Trophoblast cell (in vitro differentiated cells and primary cell): ENCODE results near the gene PRKN.

Experiments
- DNase-seq, 2 donors: peaks; one replicate each; pipeline ENCODE4 v3.0.0-alpha.2; 2016
- H2AFZ ChIP-seq: 2 replicates; pipeline ENCODE4 v1.6.1; 2013; ENCODE audit warnings: low read length, moderate library complexity, mild to moderate bottlenecking; ENCODE audit not compliant: insufficient read depth, poor library complexity
- H2AK5ac ChIP-seq: 2 replicates; pipeline ENCODE4 v1.6.1; 2013; ENCODE audit warnings: mild to moderate bottlenecking, low read length
- H2BK120ac ChIP-seq: 2 replicates; pipeline ENCODE4 v1.6.1; 2013; ENCODE audit warnings: low read length, mild to moderate bottlenecking, moderate library complexity; ENCODE audit not compliant: insufficient read depth, poor library complexity
- H2BK12ac ChIP-seq: 2 replicates; pipeline ENCODE4 v1.6.1; 2013; ENCODE audit warnings: mild to moderate bottlenecking, low read length, moderate library complexity
- H2BK5ac ChIP-seq: 2 replicates; pipeline ENCODE4 v1.6.1; 2013; ENCODE audit warnings: low read length, low read depth, moderate library complexity, mild to moderate bottlenecking; ENCODE audit not compliant: poor library complexity
- H3K14ac ChIP-seq: 2 replicates; pipeline ENCODE4 v1.6.1; 2013; ENCODE audit warnings: mild to moderate bottlenecking, low read length
- H3K18ac ChIP-seq: 2 replicates; pipeline ENCODE4 v1.6.1; 2013; ENCODE audit warnings: mild to moderate bottlenecking, low read length
- H3K23ac ChIP-seq: 2 replicates; pipeline ENCODE4 v1.6.1; 2013; ENCODE audit warnings: low read length
- H3K27ac ChIP-seq: 2 replicates; pipeline ENCODE4 v1.5.1; 2013; ENCODE audit warnings: low read depth, mild to moderate bottlenecking, inconsistent platforms, low read length, moderate library complexity
- H3K27me3 ChIP-seq: 2 replicates; pipeline ENCODE4 v1.6.1; 2013; ENCODE audit warnings: inconsistent platforms, mild to moderate bottlenecking, low read length, moderate library complexity; ENCODE audit not compliant: insufficient read depth
- H3K36me3 ChIP-seq, 2 experiments: 1 replicate in 1 of 2; 2 replicates in 1 of 2; pipeline ENCODE4 v1.6.1; 2013; ENCODE audit warnings: low read length in 2 of 2, mild to moderate bottlenecking in 2 of 2, moderate library complexity in 1 of 2; ENCODE audit not compliant: insufficient read depth in 2 of 2, control insufficient read depth in 1 of 2
- H3K4ac ChIP-seq: 2 replicates; pipeline ENCODE4 v1.6.1; 2013; ENCODE audit warnings: low read depth, mild to moderate bottlenecking, low read length, moderate library complexity
- H3K4me1 ChIP-seq, 2 experiments: 1 replicate in 1 of 2; 2 replicates in 1 of 2; pipeline ENCODE4 v1.6.1; 2013; ENCODE audit warnings: low read length in 2 of 2, mild to moderate bottlenecking in 2 of 2, moderate library complexity in 1 of 2; ENCODE audit not compliant: insufficient read depth in 2 of 2, control insufficient read depth in 1 of 2
- H3K4me2 ChIP-seq: 2 replicates; pipeline ENCODE4 v1.6.1; 2013; ENCODE audit warnings: inconsistent platforms, mild to moderate bottlenecking, low read length, moderate library complexity
- H3K4me3 ChIP-seq: 2 replicates; pipeline ENCODE4 v1.5.1; 2013; ENCODE audit warnings: mild to moderate bottlenecking, low read depth, low read length, inconsistent platforms
- H3K79me1 ChIP-seq: one replicate; pipeline ENCODE4 v1.6.1; 2013; ENCODE audit warnings: low read length
- H3K79me2 ChIP-seq: 2 replicates; pipeline ENCODE4 v1.6.1; 2013; ENCODE audit warnings: low read length, mild to moderate bottlenecking; ENCODE audit not compliant: control insufficient read depth, insufficient read depth, poor library complexity
- H3K9ac ChIP-seq: 2 replicates; pipeline ENCODE4 v1.6.1; 2013; ENCODE audit warnings: mild to moderate bottlenecking, low read length
- H3K9me3 ChIP-seq: 2 replicates; pipeline ENCODE4 v1.6.1; 2013; ENCODE audit warnings: low read depth, mild to moderate bottlenecking, control low read depth, inconsistent platforms, low read length; ENCODE audit not compliant: insufficient read depth
- H4K12ac ChIP-seq: 2 replicates; pipeline ENCODE4 v1.6.1; 2013; ENCODE audit warnings: low read depth, mild to moderate bottlenecking, low read length, moderate library complexity
- H4K8ac ChIP-seq: 2 replicates; pipeline ENCODE4 v1.6.1; 2013; ENCODE audit warnings: low read depth, mild to moderate bottlenecking, low read length, moderate library complexity
- H4K91ac ChIP-seq: one replicate; pipeline ENCODE4 v1.6.1; 2013; ENCODE audit warnings: low read depth, mild to moderate bottlenecking, low read length, moderate library complexity
- WGBS: extraction: QIAGEN DNeasy Blood & Tissue Kit; methylation state at CpG from one replicate; pipeline ENCODE4 v1.1.7; 2013; ENCODE audit warnings: missing lambda C conversion rate; ENCODE audit not compliant: insufficient read length, insufficient coverage; ENCODE audit errors: extremely low coverage; 5-methylcytosine and 5-hydroxymethylcytosine counted together

Gene PRKN

GRCh38 chr6:161750686-161751085 lies 976.9 kb downstream of the PRKN start:
- Histone ChIP-seq H2BK120ac (no peak overlapping the region), H4K12ac (no peak overlapping the region), H3K79me1 (no peaks in the 10 kb centered on the region), H3K79me2 (no peaks in the 10 kb centered on the region), H2BK5ac (no peak overlapping the region), H3K9me3 (no peaks in the 10 kb centered on the region), H3K18ac (no peak overlapping the region), H2AK5ac (no peak overlapping the region), H3K4me1 (no peaks in the 10 kb centered on the region), H3K4me3 (no peak overlapping the region), H2BK12ac (no peak overlapping the region), H3K27me3 (no peaks in the 10 kb centered on the region), H4K8ac (no peak overlapping the region), H3K27ac (no peak overlapping the region), H2AFZ (no peak overlapping the region), H3K9ac (no peak overlapping the region), H3K4me2 (no peak overlapping the region), H4K91ac (no peak overlapping the region), H3K14ac (no peak overlapping the region), H3K36me3 (no peaks in the 10 kb centered on the region), H3K4ac (no peak overlapping the region), H3K23ac (no peak overlapping the region)
- DNase-seq: no peak
- WGBS: no CpG with 5 or more reads among the region's 3 CpGs

- no peak overlapping the region for H2AFZ ChIP-seq
- no peak overlapping the region for H2BK12ac ChIP-seq
- no peak overlapping the region for H3K4ac ChIP-seq
- H2AK5ac ChIP-seq: no peak overlapping the region
- H2BK120ac ChIP-seq: no peak overlapping the region
- H3K9me3 ChIP-seq: no peaks in the 10 kb centered on the region
- H3K14ac ChIP-seq: no peak overlapping the region
- H3K4me3 ChIP-seq: no peak overlapping the region
- no peaks in the 10 kb centered on the region for H3K4me1 ChIP-seq
- H2BK5ac ChIP-seq: no peak overlapping the region
- no peak overlapping the region for H4K91ac ChIP-seq
- H3K9ac ChIP-seq: no peak overlapping the region
- no peak for DNase-seq
- no peak overlapping the region for H4K8ac ChIP-seq
- no peaks in the 10 kb centered on the region for H3K27me3 ChIP-seq
- H3K18ac ChIP-seq: no peak overlapping the region
- H3K79me1 ChIP-seq: no peaks in the 10 kb centered on the region
- no peak overlapping the region for H3K27ac ChIP-seq
- no peak overlapping the region for H4K12ac ChIP-seq
- no CpG with 5 or more reads among the region's 4 CpGs for WGBS
- no peak overlapping the region for H3K23ac ChIP-seq
- no peaks in the 10 kb centered on the region for H3K36me3 ChIP-seq
- H3K4me2 ChIP-seq: no peak overlapping the region
- no peaks in the 10 kb centered on the region for H3K79me2 ChIP-seq
These were observed 978.0 kb downstream of the PRKN start for GRCh38 chr6:161749576-161749975.

- Histone ChIP-seq H2BK12ac (no peak overlapping the region), H3K4me3 (no peak overlapping the region), H3K18ac (no peak overlapping the region), H3K14ac (no peak overlapping the region), H2BK120ac (no peak overlapping the region), H3K36me3 (no peaks in the 10 kb centered on the region), H3K23ac (no peak overlapping the region), H2AFZ (no peak overlapping the region), H3K27me3 (no peaks in the 10 kb centered on the region), H3K4ac (no peak overlapping the region), H4K12ac (no peak overlapping the region), H3K27ac (no peak overlapping the region), H3K79me2 (no peaks in the 10 kb centered on the region), H3K79me1 (no peaks in the 10 kb centered on the region), H4K91ac (no peak overlapping the region), H3K9me3 (no peaks in the 10 kb centered on the region), H2BK5ac (no peak overlapping the region), H3K9ac (no peak overlapping the region), H3K4me1 (no peaks in the 10 kb centered on the region), H3K4me2 (no peak overlapping the region), H4K8ac (no peak overlapping the region), H2AK5ac (no peak overlapping the region)
- WGBS: no CpG with 5 or more reads among the region's 18 CpGs
- peak; percentile 47 to 52 for DNase-seq
These were observed 978.8 kb downstream of the PRKN start for GRCh38 chr6:161748535-161749416.

- Histone ChIP-seq H3K36me3 (no peaks in the 10 kb centered on the region), H3K18ac (no peak overlapping the region), H4K8ac (no peak overlapping the region), H3K4me3 (no peak overlapping the region), H3K4me1 (no peaks in the 10 kb centered on the region), H4K91ac (no peak overlapping the region), H3K9ac (no peak overlapping the region), H3K23ac (no peak overlapping the region), H3K27ac (no peak overlapping the region), H3K4me2 (no peak overlapping the region), H3K79me1 (no peaks in the 10 kb centered on the region), H2BK120ac (no peak overlapping the region), H3K4ac (no peak overlapping the region), H2BK5ac (no peak overlapping the region), H3K27me3 (no peaks in the 10 kb centered on the region), H2BK12ac (no peak overlapping the region), H2AK5ac (no peak overlapping the region), H3K79me2 (no peaks in the 10 kb centered on the region), H3K9me3 (no peaks in the 10 kb centered on the region), H3K14ac (no peak overlapping the region), H2AFZ (no peak overlapping the region), H4K12ac (no peak overlapping the region)
- WGBS: no CpG with 5 or more reads among the region's 7 CpGs
- DNase-seq: no peak
These were observed 980.1 kb downstream of the PRKN start for GRCh38 chr6:161747506-161747905.
